Stimulated activated memory B cell treated with anti-CD40 and anti-IgM and Interleukin-4, amounts not matched to agents 10 μg/mL and 1 μg/mL and 100 μg/mL, for 72 hours (primary cell): ENCODE measurements around the gene TMEM62.
"Not testable (repeated sequence)": the region's sequence is repeated elsewhere in the genome, so short reads cannot be mapped to it uniquely, and the experiment has no call there.

Source experiments
- ATAC-seq: fragments of 150-1000 bp; cut with Tn5 transposase; 2 replicates; pipeline ENCODE4 v1.10.0; 2021
- H3K27ac Mint-ChIP-seq: one replicate; pipeline ENCODE4 v1.8.0; 2022; ENCODE audit warnings: mild to moderate bottlenecking, mixed read lengths
- H3K27me3 Mint-ChIP-seq: one replicate; pipeline ENCODE4 v1.8.0; 2022; ENCODE audit warnings: mixed read lengths
- H3K36me3 Mint-ChIP-seq: one replicate; pipeline ENCODE4 v1.8.0; 2022; ENCODE audit warnings: mixed read lengths
- H3K4me1 Mint-ChIP-seq: one replicate; pipeline ENCODE4 v1.8.0; 2022; ENCODE audit warnings: mixed read lengths
- H3K4me3 Mint-ChIP-seq: one replicate; pipeline ENCODE4 v1.8.0; 2022; ENCODE audit warnings: mild to moderate bottlenecking, moderate library complexity, mixed read lengths
- H3K9me3 Mint-ChIP-seq: one replicate; pipeline ENCODE4 v1.8.0; 2022; ENCODE audit warnings: mixed read lengths

TMEM62 gene

GRCh38 chr15:43143203-43143941 lies 10.0 kb downstream of the TMEM62 start:
- no peaks in the 10 kb centered on the region for H3K27me3 Mint-ChIP-seq
- peak overlapping the region; percentile 46 for H3K27ac Mint-ChIP-seq
- H3K4me3 Mint-ChIP-seq = no peak overlapping the region
- H3K36me3 Mint-ChIP-seq = peaks cover 63% of the 10 kb centered on the region
- no peak for ATAC-seq
- H3K9me3 Mint-ChIP-seq = no peaks in the 10 kb centered on the region
- peaks cover 15% of the 10 kb centered on the region for H3K4me1 Mint-ChIP-seq

DNA sequence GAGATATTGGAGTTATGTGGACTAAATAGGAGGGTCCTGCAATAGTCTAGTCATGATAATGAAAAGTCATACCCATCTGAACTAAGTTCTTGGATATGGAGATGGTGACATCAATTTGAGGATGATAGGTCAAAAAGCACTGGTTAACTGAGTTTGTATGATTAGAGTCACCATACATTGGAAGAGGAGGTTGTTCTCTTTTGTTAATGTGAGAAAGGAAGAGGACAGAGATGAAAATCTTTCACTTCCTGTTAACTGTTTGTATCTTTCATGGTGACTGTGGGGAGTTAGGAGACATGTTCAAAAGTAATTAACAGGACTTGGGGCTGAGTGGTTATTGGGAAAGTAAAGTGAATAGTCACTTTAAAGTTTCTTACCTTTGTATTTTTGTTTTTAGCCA lies 11.1 kb downstream of the TMEM62 start:
- peaks cover 15% of the 10 kb centered on the region for H3K4me1 Mint-ChIP-seq
- H3K36me3 Mint-ChIP-seq = peaks cover 61% of the 10 kb centered on the region
- ATAC-seq = peak; percentile 41
- no peak overlapping the region for H3K4me3 Mint-ChIP-seq
- H3K9me3 Mint-ChIP-seq = no peaks in the 10 kb centered on the region
- peak overlapping the region; percentile 46 for H3K27ac Mint-ChIP-seq
- no peaks in the 10 kb centered on the region for H3K27me3 Mint-ChIP-seq

DNA sequence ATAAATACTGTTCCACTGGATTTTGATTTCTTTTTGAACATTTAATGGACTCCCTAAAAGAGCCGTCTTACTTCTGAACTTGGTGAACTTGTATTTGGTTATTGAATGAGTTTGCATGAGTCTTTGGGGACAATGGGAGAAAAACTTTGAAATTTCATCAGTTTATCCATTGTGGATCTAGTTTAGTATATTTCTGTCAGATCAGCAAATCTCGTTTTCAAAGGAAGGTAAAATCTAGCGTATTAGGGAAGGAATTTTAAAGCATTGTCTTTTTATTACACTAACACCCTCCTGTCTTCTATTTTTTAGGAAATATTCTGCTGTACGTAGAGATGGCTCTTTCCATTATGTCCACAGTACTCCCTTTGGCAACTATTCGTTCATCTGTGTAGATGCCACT lies 12.8 kb downstream of the TMEM62 start:
- Mint-ChIP-seq H3K27me3 (no peaks in the 10 kb centered on the region), H3K36me3 (peaks cover 46% of the 10 kb centered on the region), H3K27ac (no peak overlapping the region)

GRCh38 chr15:43150191-43150929 lies 17.0 kb downstream of the TMEM62 start:
- no peak for ATAC-seq
- peaks cover 42% of the 10 kb centered on the region for H3K36me3 Mint-ChIP-seq
- no peaks in the 10 kb centered on the region for H3K27me3 Mint-ChIP-seq
- peaks cover 6% of the 10 kb centered on the region for H3K4me1 Mint-ChIP-seq
- no peak overlapping the region for H3K4me3 Mint-ChIP-seq
- no peaks in the 10 kb centered on the region for H3K9me3 Mint-ChIP-seq
- H3K27ac Mint-ChIP-seq = no peak overlapping the region

More for the DNA sequence above, 12.8 kb downstream of the TMEM62 start:
- H3K4me3 Mint-ChIP-seq = no peak overlapping the region
- ATAC-seq = no peak
- peaks cover 15% of the 10 kb centered on the region for H3K4me1 Mint-ChIP-seq
- H3K9me3 Mint-ChIP-seq = no peaks in the 10 kb centered on the region

GRCh38 chr15:43151688-43152087 lies 18.3 kb downstream of the TMEM62 start:
- Mint-ChIP-seq H3K4me1 (peaks cover 6% of the 10 kb centered on the region), H3K4me3 (no peak overlapping the region), H3K36me3 (peaks cover 40% of the 10 kb centered on the region), H3K27ac (no peak overlapping the region), H3K27me3 (no peaks in the 10 kb centered on the region), H3K9me3 (no peaks in the 10 kb centered on the region)
- no peak for ATAC-seq

DNA sequence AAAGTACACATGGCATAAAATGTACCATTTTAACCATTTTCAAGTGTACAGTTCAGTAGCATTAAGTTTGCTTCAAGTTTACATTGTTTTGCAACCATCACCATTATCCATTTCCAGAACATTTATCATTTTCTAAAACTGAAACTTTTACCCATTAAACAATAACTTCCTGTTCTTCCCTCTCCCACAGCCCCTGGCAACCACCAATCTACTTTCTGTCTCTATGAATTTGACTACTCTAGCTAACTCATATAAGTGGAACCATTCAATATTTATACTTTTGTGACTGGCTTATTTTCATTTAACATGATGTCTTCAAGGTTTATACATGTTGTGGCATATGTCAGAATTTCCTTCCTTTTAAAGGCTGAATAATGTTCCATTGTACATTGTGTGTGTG lies 19.9 kb downstream of the TMEM62 start:
- H3K36me3 Mint-ChIP-seq = peaks cover 45% of the 10 kb centered on the region
- no peak overlapping the region for H3K4me3 Mint-ChIP-seq
- no peak for ATAC-seq
- H3K27ac Mint-ChIP-seq = no peak overlapping the region
- H3K27me3 Mint-ChIP-seq = no peaks in the 10 kb centered on the region
- no peaks in the 10 kb centered on the region for H3K9me3 Mint-ChIP-seq
- peaks cover 13% of the 10 kb centered on the region for H3K4me1 Mint-ChIP-seq

DNA sequence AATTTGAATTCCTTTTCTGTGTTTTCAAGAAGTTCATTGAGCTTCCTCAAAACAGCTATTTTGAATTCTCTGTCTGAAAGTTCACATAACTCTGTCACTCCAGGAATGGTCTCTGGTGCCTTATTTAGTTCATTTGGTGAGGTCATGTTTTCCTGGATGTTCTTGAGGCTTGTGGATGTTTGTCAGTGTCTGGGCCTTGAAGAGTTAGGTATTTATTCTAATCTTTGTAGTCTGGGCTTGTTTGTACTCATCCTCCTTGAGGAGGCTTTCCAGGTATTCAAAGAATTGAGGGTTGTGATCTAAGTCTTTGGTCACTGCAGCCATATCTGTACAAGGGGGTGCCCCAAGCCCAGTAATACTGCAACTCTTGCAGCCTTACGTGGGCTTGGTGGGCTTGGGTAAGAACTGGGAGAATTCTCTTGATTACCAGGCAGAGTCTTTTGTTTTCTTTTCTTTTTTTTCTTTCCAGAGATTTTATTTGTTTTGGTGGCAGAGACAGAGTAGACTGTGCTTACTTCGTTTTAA lies 32.5 kb downstream of the TMEM62 start:
- no peak overlapping the region for H3K27ac Mint-ChIP-seq
- no peak overlapping the region for H3K4me3 Mint-ChIP-seq
- H3K36me3 Mint-ChIP-seq = peaks cover 54% of the 10 kb centered on the region
- H3K4me1 Mint-ChIP-seq = no peaks in the 10 kb centered on the region
- ATAC-seq = no peak
- H3K9me3 Mint-ChIP-seq = no peaks in the 10 kb centered on the region
- H3K27me3 Mint-ChIP-seq = no peaks in the 10 kb centered on the region

DNA sequence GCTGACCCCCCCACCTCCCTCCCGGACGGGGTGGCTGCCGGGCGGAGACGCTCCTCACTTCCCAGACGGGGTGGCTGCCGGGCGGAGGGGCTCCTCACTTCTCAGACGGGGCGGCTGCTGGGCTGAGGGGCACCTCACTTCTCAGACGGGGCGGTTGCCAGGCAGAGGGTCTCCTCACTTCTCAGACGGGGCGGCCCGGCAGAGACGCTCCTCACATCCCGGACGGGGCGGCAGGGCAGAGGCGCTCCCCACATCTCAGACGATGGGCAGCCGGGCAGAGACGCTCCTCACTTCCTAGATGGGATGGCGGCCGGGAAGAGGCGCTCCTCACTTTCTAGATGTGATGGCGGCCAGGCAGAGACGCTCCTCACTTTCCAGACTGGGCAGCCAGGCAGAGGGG lies 33.9 kb downstream of the TMEM62 start:
- H3K27me3 Mint-ChIP-seq, H3K4me1 Mint-ChIP-seq, H3K4me3 Mint-ChIP-seq, H3K9me3 Mint-ChIP-seq, H3K27ac Mint-ChIP-seq, ATAC-seq: not testable (repeated sequence)
- H3K36me3 Mint-ChIP-seq = peaks cover 60% of the 10 kb centered on the region

DNA sequence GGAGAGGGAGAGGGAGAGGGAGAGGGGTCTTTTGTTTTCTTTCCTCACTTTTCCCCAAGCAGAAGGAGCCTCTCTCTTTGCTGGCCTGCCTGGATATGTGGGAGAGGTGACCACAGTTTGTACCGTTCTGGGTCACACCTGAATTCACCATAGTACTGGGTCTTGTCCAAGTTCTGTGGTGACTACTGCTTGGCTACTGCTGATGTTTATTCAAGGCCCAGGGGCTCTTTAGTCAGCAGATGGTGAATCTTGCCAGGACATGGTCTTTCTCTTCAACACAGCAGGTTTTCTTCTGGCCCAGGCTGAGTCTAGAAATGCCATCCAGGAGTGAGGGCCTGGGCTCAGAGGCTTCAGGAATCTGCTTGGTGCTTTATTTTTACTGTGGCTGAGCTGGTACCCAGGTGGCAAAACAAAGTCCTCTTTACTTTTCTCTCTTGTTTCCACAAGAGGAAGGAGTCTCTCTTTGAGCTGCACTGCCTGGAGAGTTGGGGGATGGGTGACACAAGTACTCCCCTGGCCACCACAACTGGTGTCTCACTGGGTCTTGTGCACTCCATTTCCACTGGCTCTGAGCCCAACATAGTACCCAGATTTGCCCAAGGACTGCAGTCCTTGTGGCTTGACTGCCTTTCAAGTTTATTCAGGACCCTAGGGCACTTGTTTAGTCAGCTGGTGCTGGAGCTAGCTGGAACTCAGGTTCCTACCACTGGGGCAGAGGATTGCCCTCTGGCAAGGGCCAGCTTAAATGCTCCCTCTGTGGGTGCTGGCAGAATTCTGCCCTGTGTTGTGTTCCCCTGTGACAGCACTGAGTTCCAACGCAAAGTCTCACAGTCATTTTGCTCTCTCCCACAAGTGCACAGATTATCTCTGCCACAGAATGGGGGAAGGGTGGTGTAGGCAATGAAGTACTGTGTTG lies 35.1 kb downstream of the TMEM62 start:
- peaks cover 67% of the 10 kb centered on the region for H3K36me3 Mint-ChIP-seq
- H3K27ac Mint-ChIP-seq = no peak overlapping the region
- H3K4me3 Mint-ChIP-seq = no peak overlapping the region
- H3K9me3 Mint-ChIP-seq = no peaks in the 10 kb centered on the region
- H3K4me1 Mint-ChIP-seq = no peaks in the 10 kb centered on the region
- no peak for ATAC-seq
- H3K27me3 Mint-ChIP-seq = no peaks in the 10 kb centered on the region

DNA sequence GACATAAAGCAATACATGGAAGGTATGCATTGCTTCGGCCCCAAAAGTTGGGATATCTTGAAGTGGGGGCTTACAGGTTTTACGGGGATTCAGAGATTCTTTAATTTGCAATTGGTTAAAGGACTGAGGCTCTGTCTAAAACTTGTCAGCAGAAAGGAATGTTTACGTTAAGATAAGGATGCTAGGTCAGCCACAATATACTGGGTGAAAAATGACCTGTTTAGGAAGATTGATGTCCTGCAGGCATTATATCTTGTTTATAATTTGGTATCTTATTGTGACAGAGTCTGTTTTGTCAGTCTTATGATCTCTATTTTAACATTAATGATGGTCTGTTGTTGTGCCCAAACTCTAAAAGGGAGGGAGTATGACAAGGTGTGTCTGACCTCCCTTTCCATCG lies 36.5 kb downstream of the TMEM62 start:
- no peaks in the 10 kb centered on the region for H3K4me1 Mint-ChIP-seq
- H3K4me3 Mint-ChIP-seq = no peak overlapping the region
- no peaks in the 10 kb centered on the region for H3K9me3 Mint-ChIP-seq
- no peaks in the 10 kb centered on the region for H3K27me3 Mint-ChIP-seq
- ATAC-seq = no peak
- H3K27ac Mint-ChIP-seq = no peak overlapping the region
- peaks cover 67% of the 10 kb centered on the region for H3K36me3 Mint-ChIP-seq

- H3K4me3 Mint-ChIP-seq, H3K9me3 Mint-ChIP-seq, H3K27me3 Mint-ChIP-seq, ATAC-seq, H3K4me1 Mint-ChIP-seq, H3K27ac Mint-ChIP-seq: not testable (repeated sequence)
- H3K36me3 Mint-ChIP-seq = peaks cover 46% of the 10 kb centered on the region
Observed at GRCh38 chr15:43175656-43176309, 42.4 kb downstream of the TMEM62 start.

- H3K36me3 Mint-ChIP-seq = peaks cover 52% of the 10 kb centered on the region
- not testable (repeated sequence) for H3K4me1 Mint-ChIP-seq, H3K4me3 Mint-ChIP-seq, H3K27ac Mint-ChIP-seq, H3K27me3 Mint-ChIP-seq, H3K9me3 Mint-ChIP-seq, ATAC-seq
Observed at GRCh38 chr15:43177147-43177546, 43.8 kb downstream of the TMEM62 start.

DNA sequence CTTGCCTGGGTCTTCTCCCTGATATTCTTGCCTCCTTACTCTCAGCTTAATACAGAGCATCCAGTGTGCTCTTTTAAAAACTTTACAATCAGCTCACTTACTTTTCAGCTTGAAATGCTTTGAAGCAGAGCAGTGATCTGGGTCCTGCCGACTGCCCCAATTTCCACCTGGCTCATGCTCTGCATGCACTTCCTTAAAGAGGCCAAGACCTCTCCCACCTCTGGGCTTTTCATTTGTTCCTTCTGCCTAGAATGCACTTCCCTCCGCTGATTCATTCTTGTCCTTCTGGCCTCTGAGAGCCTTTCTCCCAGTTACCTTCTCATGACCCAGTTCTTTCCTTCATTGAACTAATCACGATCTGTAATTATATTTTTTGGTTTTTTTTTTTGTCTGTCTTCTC lies 49.9 kb downstream of the TMEM62 start:
- no peak for ATAC-seq
- Mint-ChIP-seq H3K4me3 (no peak overlapping the region), H3K36me3 (peaks cover 26% of the 10 kb centered on the region), H3K27ac (peak overlapping the region; percentile 47), H3K9me3 (no peaks in the 10 kb centered on the region), H3K4me1 (peaks cover 21% of the 10 kb centered on the region), H3K27me3 (no peaks in the 10 kb centered on the region)

DNA sequence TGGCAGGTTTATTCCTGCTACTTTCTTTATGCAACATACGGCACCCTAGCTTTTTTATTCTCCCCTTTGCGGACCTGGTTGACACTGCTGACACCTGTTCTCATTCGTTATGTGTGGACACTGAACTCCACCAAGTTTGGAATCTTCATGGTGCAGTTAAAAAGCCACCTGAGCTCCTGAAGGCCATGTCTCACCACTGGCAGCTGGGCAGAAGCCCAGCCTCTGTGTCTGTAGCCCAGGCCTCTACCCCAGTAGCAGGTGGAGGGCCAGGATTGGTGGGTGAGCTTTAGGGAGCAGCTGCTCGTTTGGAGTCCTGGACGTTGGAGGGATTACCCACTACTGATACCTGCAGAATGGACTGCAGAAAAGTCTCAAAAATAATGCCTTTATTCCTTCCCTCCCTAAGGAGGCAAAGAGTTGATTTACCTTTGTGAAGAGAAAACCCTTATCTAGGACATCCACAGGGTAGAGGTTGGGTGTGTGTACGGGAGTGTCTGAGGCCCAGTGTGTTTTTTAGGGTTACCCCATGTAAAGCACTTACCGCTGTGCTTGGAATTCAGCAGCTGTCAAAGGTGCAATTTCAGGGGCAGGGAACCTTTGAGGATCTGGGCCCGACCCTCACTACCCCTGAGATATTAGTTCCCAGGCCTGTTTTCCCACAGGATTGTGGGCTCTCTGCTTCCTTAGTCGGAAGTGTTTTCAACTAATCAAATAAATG lies 51.2 kb downstream of the TMEM62 start:
- peaks cover 31% of the 10 kb centered on the region for H3K36me3 Mint-ChIP-seq
- no peak for ATAC-seq
- no peaks in the 10 kb centered on the region for H3K9me3 Mint-ChIP-seq
- peak overlapping the region; percentile 99 for H3K4me3 Mint-ChIP-seq
- H3K27me3 Mint-ChIP-seq = no peaks in the 10 kb centered on the region
- H3K4me1 Mint-ChIP-seq = peaks cover 25% of the 10 kb centered on the region
- peak overlapping the region; percentile 96 for H3K27ac Mint-ChIP-seq
